Prostate gland (tissue), 2 donors: ENCODE measurements around the gene CKAP2L. TPM values are rescaled to one million over a fixed set of nuclear protein-coding genes. Genes with fewer than 3 reads are reported as not detected.
"Not testable (repeated sequence)": the region's sequence is repeated elsewhere in the genome, so short reads cannot be mapped to it uniquely, and the experiment has no call there.

Experiments
- DNase-seq: peaks from one replicate; pipeline ENCODE4 v3.0.0-alpha.2; 2019; ENCODE audit warnings: low spot score
- H3K27ac ChIP-seq, 2 donors: fragments of 200-600 bp; sonication (generic); 2 replicates each; pipeline ENCODE4 v1.5.1; 2017 to 2019
- H3K27me3 ChIP-seq: fragments of 200-600 bp; sonication (generic); replicated peaks from 2 replicates; pipeline ENCODE4 v1.5.1; 2019; ENCODE audit not compliant: insufficient read depth
- H3K36me3 ChIP-seq, 2 donors: fragments of 200-600 bp; sonication (generic); 1 replicate in 1 of 2; 2 replicates in 1 of 2; pipeline versions ENCODE4 v1.5.1 to v1.8.1; 2017 to 2019
- H3K4me1 ChIP-seq: fragments of 200-600 bp; sonication (generic); replicated peaks from 2 replicates; pipeline ENCODE4 v1.5.1; 2019
- H3K4me3 ChIP-seq, 2 donors: fragments of 200-600 bp; sonication (generic); 2 replicates each; pipeline ENCODE4 v1.5.1; 2017 to 2019
- H3K9me3 ChIP-seq: fragments of 200-600 bp; sonication (generic); 2 replicates; pipeline ENCODE4 v1.5.1; 2017
- POLR2A ChIP-seq: fragments of 450-650 bp; IDR thresholded peaks from one replicate; pipeline ENCODE4 v1.6.1; 2016; ENCODE audit warnings: antibody characterized with exemption, mild to moderate bottlenecking
- POLR2AphosphoS5 ChIP-seq: sonication (generic); formaldehyde crosslinking; IDR thresholded peaks from one replicate; pipeline ENCODE4 v1.6.1; 2017; ENCODE audit warnings: antibody characterized with exemption
- WGBS: methylation state at CpG from one replicate; pipeline ENCODE4 v1.1.5; 2018; 5-methylcytosine and 5-hydroxymethylcytosine counted together
- intact Hi-C: fragments of 100-400 bp; cut with DNase I; formaldehyde crosslinking; loops from one replicate; pipeline ENCODE4 v1.14.2; 2022
- total RNA-seq, 2 donors: library from RNA; depleted of rRNA; stranded (reverse); fragments of >200 nt; gene quantifications; one replicate each; pipeline ENCODE4 v1.1.0, GENCODE V29; 2016
- TF ChIP-seq, protein P1 (sequence below), 4 experiments: fragments of 200-600 bp in 2 of 4; fragments of 450-650 bp in 2 of 4; sonication (generic) in 2 of 4; IDR thresholded peaks; 1 replicate in 3 of 4; 2 replicates in 1 of 4; pipeline ENCODE4 v1.5.1; 2016 to 2019; ENCODE audit warnings: antibody characterized with exemption in 4 of 4, mild to moderate bottlenecking in 2 of 4, moderate library complexity in 2 of 4

Gene CKAP2L
- total RNA-seq, 2 donors from 2014 or later, result 0.23 to 3.1 TPM

DNA sequence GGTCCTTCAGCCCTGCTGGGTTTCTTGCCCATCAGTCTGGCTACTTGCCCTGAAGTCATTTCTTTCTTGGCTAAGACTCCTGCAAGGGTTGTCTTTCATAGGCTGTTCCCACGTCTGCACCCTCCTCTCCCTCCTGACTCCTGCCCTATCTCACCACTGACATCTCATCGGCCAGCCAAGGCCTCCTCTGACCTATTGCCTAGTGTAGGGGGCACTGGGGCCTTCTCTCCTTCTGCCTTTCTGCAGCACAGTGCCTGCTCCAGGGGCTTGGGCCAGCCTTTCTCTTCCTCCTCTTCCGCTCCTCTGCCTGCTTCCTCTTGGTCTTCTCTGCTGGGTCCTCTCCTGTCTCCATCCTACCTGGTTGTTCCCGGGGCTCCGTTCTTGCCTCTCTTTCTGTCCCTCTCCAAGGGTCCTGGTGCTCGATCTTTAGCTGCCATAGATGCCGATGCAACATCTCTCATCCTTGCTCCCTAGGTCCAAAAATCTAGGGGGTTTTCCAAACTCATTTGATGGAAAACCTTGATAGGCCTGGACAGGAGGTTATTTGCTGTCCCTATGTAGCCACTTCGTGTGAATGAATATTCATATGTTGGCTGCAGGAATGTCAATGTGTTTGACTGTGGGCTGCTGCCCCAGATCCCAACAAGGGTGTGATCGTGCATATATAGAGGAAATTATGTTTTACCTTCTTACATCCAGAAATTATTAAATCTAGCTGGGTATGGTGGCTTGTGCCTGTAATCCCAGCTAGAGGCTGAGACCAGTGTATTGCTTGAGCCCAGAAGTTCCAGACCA, 53.3 kb downstream of the CKAP2L start:
- H3K27ac ChIP-seq, result no peak overlapping the region
- no peak for DNase-seq
- WGBS, result 86% methylated on average over 9 of the region's 9 CpGs
- H3K4me3 ChIP-seq, result no peak overlapping the region
- H3K4me1 ChIP-seq, result no peaks in the 10 kb centered on the region
- no peaks in the 10 kb centered on the region for H3K27me3 ChIP-seq
- H3K9me3 ChIP-seq, result no peaks in the 10 kb centered on the region
- TF ChIP-seq POLR2A, result no peak
- TF ChIP-seq, protein P1, sequence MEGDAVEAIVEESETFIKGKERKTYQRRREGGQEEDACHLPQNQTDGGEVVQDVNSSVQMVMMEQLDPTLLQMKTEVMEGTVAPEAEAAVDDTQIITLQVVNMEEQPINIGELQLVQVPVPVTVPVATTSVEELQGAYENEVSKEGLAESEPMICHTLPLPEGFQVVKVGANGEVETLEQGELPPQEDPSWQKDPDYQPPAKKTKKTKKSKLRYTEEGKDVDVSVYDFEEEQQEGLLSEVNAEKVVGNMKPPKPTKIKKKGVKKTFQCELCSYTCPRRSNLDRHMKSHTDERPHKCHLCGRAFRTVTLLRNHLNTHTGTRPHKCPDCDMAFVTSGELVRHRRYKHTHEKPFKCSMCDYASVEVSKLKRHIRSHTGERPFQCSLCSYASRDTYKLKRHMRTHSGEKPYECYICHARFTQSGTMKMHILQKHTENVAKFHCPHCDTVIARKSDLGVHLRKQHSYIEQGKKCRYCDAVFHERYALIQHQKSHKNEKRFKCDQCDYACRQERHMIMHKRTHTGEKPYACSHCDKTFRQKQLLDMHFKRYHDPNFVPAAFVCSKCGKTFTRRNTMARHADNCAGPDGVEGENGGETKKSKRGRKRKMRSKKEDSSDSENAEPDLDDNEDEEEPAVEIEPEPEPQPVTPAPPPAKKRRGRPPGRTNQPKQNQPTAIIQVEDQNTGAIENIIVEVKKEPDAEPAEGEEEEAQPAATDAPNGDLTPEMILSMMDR (IDR thresholded peaks at IDR 0.05), result no peak
- TF ChIP-seq POLR2AphosphoS5, result no peak
- intact Hi-C loops, result no loop called here
- no peaks in the 10 kb centered on the region for H3K36me3 ChIP-seq

DNA sequence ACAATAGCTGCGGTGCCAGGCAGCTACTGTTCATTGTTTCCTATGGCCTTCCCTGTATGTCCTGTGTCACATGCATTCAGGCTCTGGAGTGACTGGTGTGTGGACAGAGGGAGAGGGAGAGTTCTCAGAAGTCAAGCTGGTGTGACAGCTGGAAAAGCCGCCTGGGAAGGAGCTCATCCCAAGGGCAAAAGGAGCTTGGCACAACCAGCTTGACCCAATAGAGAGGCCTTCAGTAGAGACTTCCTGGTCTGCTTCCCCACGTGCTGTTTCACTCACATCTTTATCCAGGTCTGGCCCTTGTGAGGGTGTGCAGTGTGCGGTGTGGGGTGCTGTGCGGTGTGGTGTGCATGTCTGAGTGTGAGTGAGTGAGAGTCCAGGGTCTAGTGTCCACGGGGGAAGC, 54.7 kb downstream of the CKAP2L start:
- Histone ChIP-seq H3K27ac (no peak overlapping the region), H3K9me3 (no peaks in the 10 kb centered on the region), H3K27me3 (no peaks in the 10 kb centered on the region), H3K36me3 (no peaks in the 10 kb centered on the region), H3K4me1 (no peaks in the 10 kb centered on the region), H3K4me3 (no peak overlapping the region)
- 90% methylated on average over 6 of the region's 6 CpGs for WGBS
- DNase-seq, result no peak
- TF ChIP-seq POLR2AphosphoS5 (no peak), POLR2A (no peak)
- TF ChIP-seq, protein P1 (IDR thresholded peaks at IDR 0.05), result no peak
- intact Hi-C loops, result no loop called here

DNA sequence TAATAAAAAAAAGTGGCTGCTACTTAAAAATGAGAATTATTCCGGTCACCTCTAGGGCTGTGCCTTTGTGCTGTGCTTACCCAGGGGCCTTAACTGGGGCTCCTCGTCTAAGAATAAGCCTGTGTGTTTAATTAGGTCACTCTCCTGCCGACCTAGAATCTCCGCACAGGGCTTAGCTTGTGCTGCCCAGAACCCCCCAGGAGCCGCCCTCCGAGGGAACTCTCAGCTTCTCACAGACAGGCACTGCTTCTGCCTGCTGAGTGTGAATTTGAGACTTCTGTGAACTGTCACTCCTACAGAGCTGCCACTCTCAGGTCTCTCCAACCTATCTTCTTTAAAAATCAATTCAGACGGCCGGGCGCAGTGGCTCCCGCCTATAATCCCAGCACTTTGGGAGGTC, 55.4 kb downstream of the CKAP2L start:
- WGBS, result 66% methylated on average over 10 of the region's 10 CpGs
- Histone ChIP-seq H3K4me1 (no peaks in the 10 kb centered on the region), H3K9me3 (no peaks in the 10 kb centered on the region), H3K27ac (no peak overlapping the region), H3K36me3 (no peaks in the 10 kb centered on the region), H3K4me3 (no peak overlapping the region), H3K27me3 (no peaks in the 10 kb centered on the region)
- TF ChIP-seq, protein P1 (IDR thresholded peaks at IDR 0.05), result no peak
- TF ChIP-seq POLR2AphosphoS5 (no peak), POLR2A (no peak)
- intact Hi-C loops, result no loop called here
- DNase-seq, result no peak

DNA sequence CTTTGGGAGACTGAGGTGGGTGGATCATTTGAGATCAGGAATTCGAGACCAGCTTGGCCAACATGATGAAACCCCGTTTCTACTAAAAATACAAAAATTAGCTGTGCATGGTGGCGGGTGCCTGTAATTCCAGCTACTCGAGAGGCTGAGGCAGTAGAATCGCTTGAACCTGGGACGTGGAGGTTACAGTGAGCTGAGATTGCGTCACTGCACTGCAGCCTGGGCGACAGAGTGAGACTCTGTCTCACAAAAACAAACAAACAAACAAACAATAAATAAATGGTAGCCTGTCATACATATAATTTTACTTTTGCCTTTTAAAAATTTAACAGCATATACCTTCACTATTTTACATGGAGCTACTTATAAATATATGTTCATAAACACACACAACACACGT, 57.5 kb downstream of the CKAP2L start:
- H3K36me3 ChIP-seq, H3K27ac ChIP-seq, DNase-seq, H3K9me3 ChIP-seq, H3K27me3 ChIP-seq, intact Hi-C loops, H3K4me1 ChIP-seq, H3K4me3 ChIP-seq: not testable (repeated sequence)
- WGBS, result 87% methylated on average over 9 of the region's 9 CpGs

DNA sequence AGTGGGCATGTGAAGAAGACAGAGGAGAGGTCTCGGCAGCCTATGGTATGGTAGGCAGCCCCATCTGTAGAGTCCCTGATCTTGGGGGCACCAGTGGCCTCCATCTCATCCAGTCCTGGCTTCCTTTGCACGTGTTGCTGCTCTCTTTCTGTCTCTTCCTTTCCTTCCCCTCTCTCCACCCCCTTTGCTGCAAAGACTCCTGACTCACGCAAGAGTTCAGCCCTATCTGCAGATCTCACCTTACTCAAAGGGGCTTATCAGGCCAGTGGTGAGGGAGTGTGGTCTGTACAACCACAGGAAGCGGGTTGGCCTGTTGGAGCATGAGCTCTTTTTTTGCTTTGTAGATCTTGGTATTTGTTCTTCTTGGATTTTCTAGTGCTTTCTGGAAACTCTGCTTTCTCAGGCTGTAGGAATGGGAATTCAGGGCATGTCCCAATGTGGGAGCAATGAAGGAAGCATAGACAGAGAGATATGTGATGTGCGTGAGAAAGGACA, 58.2 kb downstream of the CKAP2L start:
- no peak overlapping the region for H3K27ac ChIP-seq
- no peak for TF ChIP-seq POLR2A
- H3K36me3 ChIP-seq, result no peaks in the 10 kb centered on the region
- 53% methylated on average over 5 of the region's 5 CpGs for WGBS
- no peak for DNase-seq
- no peaks in the 10 kb centered on the region for H3K9me3 ChIP-seq
- H3K4me1 ChIP-seq, result no peaks in the 10 kb centered on the region
- H3K4me3 ChIP-seq, result no peak overlapping the region
- H3K27me3 ChIP-seq, result no peaks in the 10 kb centered on the region
- intact Hi-C loops, result no loop called here

DNA sequence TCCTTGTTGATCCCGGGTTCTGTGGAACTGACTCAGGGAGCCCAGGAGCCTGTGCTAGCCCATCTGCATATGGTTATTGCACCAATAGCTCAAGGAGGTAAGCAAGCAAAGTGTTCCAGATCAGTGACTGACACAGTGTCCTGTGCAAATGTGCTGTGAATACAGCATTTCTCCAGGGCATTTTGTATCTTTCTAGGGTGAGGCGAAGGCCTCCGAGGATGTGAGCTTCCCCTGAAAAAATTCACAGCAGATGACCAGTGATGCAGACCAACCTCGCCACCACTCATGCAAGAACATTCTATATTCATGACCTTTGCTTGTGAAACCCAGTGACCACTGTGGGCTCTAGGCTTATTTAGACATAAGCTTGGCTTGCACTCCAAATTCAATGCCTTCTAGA, 58.8 kb downstream of the CKAP2L start:
- Histone ChIP-seq H3K4me1 (no peaks in the 10 kb centered on the region), H3K36me3 (no peaks in the 10 kb centered on the region), H3K4me3 (no peak overlapping the region), H3K27ac (no peak overlapping the region), H3K9me3 (no peaks in the 10 kb centered on the region), H3K27me3 (no peaks in the 10 kb centered on the region)
- intact Hi-C loops, result no loop called here
- WGBS, result 86% methylated on average over 4 of the region's 4 CpGs
- DNase-seq, result no peak
- TF ChIP-seq POLR2A, result no peak
- TF ChIP-seq, protein P1 (IDR thresholded peaks at IDR 0.05), result no peak
- no peak for TF ChIP-seq POLR2AphosphoS5
